HG03025 (cell line): Measurements from ENCODE around the gene CRTC3.
"Not testable (repeated sequence)": the region's sequence is repeated elsewhere in the genome, so short reads cannot be mapped to it uniquely, and the experiment has no call there.

Source experiments
- ATAC-seq: cut with Tn5 transposase; IDR thresholded peaks from one replicate; pipeline ENCODE4 v1.9.1; 2021; ENCODE audit warnings: mild to moderate bottlenecking, moderate library complexity; ENCODE audit not compliant: unreplicated experiment, low FRiP score

The CRTC3 gene

DNA sequence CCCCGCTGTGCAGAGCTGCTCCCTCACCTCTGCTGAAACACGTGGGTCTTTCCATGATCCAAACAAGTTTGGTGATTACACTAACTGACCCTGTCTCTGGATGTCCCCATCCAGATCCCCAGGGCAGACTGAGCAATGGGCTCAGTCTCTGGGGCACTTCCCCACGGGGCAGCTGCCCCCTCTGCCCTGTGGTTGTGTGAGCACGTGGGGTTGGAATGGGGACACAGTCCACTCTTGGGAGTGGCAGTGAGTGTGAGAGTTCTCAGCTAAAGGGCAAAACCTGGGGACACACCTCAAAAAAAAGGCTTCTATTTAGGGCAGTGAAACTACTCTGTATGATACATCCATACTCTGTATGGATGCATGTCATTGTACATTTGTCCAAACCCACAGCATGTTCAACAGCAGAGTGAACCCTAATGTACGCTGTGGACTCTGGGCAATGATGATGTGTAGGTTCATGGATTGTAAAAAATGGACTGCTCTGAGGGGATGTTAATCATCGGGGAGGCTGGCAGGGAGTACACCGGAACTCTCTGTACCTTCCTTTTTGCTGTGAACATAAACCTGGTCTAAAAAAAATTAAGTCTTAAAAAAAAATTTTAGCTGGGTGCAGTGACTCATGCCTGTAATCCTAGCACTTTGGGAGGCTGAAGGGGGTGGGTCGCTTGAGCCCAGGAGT, 137.5 kb downstream of the CRTC3 start:
- ATAC-seq: no peak

DNA sequence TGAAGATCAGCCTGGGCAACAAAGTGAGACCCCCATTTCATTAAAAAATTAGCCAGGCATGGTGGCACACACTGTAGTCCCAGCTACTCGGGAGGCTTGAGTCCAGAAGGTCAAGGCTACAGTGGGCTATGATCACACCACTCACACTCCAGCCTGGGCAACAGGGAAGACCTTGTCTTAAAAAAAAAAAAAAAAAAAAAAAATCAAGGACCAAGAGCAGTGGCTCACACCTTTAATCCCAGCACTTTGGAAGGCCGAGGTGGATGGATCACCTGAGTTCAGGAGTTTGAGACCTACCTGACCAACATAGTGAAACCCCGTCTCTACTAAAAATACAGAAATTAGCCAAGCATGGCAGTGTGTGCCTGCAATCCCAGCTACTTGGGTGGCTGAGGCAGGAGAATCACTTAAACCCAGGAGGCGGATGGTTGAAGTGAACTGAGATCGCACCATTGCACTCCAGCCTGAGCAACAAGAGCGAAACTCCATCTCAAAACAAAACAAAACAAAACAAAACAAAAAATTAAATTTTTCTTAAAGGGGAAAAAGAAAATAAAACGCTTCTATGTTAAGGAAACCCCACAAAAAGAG, 138.1 kb downstream of the CRTC3 start:
- not testable (repeated sequence) for ATAC-seq

DNA sequence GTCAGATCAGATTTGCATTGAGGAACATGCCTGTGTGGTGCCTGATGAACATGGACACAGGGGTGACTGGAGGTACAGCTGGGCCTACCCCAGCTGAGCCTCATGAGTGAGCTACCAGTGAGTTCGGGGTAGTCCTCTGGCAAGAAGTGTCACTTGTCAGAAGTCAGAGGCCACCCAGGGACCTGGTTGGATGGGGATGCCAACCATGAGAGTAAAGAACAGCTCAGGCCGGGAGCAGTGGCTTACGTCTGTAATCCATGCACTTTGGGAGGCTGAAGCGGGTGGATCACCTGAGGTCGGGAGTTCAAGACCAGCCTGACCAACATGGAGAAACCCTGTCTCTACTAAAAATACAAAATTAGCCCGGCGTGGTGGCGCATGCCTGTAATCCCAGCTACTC, 140.9 kb downstream of the CRTC3 start:
- not testable (repeated sequence) for ATAC-seq

DNA sequence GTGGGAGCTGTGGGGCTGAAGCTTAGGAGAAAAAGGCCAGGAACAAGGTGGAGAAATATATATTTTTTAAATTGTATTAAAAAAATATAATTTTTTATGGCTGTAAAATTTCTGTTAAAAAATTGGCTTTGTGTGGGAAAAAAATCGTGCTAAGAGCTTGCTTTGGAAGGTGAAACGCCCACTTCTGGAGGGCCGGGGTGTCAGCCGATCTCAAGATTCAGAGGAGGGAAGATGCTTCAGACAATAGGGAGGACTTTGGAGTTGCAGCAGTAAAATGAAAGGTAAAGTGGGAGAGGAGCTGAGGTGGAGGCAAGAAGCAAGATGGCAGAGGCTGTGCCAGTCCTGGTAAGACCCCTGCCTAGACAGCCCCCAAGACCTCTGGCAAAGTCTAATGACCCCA, 141.5 kb downstream of the CRTC3 start:
- ATAC-seq: no peak

DNA sequence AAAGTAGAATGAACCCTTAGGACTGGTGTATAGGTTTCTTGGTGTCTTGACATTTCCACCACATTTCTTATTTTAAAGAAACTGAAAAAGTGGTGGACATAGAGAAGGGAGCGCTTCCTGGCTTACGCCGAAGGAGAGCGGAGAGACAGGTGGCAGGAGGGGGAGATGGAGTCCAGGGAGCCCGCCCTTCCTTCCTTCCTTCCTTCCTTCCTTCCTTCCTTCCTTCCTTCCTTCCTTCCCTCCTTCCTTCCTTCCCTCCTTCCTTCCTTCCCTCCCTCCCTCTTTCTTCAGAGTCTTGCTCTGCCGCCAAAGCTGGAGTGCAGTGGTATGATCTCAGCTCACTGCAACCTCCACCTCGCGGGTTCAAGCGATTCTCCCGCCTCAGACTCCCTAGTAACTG, 143.6 kb downstream of the CRTC3 start:
- not testable (repeated sequence) for ATAC-seq

DNA sequence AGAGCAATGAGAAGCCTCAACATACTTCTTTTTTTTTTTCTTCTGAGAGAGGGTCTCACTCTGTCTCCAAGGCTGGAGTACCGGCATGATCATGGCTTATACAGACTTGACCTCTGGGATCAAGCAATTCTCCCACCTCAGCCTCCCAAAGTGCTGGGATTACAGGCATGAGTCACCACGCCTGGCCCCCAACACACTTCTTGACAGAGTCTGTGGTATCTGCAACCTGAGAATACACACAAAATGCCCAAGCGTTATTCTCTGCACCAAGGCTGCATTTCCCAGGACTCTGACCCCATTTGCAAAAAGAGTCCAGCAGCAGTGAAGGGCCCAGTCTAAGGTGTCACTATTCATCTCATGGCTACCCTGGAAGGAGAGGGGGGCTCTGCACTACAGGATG, 144.8 kb downstream of the CRTC3 start:
- no peak for ATAC-seq

DNA sequence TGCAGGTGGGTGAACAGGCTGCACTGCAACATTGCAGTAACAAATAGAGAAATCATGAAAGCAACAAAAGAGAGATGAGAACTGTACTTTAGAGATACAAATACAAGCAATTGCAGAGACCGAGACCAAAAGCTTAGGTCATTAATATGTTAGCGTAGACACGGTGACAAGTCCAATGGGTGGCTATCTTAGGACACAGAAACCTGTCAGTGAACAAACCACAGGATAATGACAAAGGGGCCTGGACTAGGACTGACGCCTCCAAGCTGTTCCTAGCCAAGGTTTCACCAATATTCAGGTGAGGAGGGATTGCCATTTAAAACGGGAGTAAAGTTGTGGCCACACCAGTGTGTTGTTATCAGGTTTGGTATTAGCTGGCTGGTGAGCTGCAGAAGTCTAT, 145.7 kb downstream of the CRTC3 start:
- ATAC-seq: no peak

DNA sequence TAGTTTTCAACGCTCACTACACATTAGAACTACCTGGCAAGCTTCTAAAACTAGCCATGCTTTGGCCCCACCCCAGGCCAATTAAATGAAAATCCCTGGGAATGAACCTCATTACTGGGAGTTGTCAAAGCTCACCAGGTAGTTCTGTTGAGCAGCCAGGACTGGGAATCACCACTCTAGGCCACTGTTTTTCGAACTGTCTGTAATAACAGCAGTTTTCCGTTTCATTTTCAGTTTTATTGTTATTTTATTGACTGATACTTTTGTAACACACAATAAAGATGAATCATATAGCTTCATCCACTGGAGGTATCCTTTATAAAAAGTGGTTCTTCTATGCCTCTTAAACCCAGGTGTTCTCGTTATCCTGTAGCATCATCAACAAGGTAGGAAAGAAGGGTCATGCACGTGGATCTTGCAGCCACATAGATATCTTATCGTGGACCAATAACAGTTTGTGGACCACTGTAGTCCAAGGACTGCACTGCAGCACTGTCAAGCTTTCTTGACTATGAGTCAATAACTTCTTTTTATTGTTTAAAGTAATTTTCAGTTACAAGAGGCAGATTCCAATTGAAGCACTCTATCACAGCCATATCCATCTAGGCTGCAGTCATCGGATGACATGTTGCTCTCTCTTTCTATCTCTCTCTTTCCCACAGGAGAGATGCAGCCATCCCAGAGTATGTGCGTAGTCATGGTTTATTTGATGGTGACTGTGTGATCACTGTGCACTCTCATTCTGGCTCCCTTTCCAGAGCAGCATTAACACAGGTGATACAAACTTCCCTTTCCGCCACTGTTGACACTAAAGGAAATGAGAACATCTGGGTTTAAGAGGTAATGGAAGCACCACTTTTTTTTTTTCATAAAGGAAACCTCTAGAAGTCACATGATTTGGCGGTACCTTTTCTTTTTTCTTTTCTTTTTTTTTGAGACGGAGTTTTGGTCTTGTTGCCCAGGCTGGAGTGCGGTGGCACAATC, 148.4 kb downstream of the CRTC3 start:
- ATAC-seq: no peak

DNA sequence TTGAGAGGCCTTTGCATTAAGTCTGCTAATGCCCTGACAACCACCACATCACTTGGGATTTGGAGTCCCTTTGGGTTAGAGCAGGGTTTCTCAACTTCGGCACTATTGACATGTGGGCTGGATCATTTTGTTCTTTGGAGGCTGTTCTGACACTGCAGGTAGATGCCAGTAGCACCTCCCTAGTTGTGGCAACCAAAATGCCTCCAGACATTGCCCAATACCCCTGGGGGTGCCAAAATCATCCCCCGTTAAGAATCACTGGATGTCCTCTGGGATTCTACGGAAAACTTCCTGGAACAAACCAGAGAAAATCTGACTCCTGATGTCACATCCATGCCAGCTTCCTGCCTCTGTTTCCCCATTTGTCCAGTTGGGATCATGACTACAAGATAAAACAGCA, 150.2 kb downstream of the CRTC3 start:
- no peak for ATAC-seq

DNA sequence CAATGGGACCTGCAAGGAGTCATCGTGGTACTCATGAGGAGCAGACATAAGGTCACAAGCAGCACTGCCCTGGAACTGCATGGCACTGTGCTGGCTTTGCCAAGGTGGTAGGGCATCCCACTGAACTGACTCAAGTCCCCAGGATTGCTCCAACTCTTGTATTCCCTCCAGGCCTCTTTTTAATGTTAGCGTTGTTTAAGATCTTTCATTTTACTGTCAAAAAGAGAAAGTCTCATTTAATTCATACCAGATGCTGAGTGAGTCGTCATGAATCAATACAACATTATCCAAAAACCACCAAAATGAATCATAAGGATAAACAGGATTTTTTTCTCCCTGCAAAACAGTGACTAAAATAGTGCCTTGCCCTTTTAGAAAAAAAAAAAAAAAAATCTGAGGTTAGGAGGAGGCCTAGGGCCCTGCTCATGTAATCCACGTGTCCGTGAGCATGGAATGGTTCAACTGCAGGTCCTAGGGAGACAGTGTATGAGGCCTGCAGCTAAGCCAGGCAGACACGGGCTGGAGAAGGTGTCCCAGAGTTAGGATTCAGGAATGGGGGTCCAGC, 150.7 kb downstream of the CRTC3 start:
- ATAC-seq: no peak

DNA sequence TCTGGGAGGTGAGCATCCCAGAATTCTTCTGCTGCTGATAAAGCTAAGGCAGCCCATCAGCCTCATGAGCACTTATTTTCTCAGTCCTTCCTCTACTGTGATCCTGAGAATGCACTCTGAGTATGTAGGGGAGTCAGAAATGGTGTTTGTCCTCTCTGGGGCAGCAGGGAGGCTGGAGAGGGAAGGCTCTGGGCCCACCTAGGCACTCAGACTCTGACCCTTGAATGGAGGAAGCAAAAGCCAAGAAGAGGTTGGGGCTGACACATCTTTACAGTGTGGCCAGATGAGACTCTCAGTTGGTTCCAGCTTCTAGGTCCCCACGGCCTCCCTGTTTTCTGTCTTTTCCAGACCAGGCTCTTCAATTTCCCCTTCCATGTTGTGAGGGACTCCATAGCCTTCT, 151.3 kb downstream of the CRTC3 start:
- ATAC-seq: no peak

DNA sequence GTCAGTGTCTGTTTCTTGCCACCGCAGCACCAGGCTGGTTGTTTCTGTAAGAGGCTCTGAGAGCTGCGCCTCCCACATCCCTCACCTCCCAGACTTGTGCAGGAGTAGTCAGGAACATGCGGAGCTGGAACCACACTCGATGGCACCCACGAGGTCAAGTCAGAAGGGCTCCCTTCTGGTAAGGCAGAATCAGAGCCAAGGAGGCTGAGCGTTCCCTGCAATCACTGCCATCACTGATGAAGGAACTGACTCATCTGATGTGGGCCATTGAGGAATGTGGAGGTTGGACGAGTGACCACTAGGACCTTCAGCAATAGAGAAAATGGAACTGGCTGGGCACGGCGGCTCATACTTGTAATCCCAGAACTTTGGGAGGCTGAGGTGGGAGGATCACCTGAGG, 151.8 kb downstream of the CRTC3 start:
- no peak for ATAC-seq

DNA sequence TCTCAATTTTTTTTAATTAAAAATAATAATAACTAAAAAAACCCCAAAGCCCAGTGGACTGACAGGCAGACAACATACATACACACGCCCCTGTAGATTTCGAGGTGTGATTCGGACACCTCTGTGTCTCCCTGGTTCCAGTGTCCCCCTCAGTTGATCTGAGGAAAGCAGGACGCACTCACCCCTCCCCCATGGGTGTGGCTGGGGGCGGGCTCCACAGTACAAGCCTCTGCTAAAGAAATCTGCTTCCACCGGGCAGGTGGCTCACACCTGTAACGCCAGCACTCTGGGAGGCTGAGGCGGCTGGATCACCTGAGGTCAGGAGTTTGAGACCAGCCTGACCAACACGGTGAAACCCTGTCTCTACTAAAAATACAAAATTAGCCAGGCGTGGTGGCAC, 153.6 kb downstream of the CRTC3 start:
- ATAC-seq: no peak

DNA sequence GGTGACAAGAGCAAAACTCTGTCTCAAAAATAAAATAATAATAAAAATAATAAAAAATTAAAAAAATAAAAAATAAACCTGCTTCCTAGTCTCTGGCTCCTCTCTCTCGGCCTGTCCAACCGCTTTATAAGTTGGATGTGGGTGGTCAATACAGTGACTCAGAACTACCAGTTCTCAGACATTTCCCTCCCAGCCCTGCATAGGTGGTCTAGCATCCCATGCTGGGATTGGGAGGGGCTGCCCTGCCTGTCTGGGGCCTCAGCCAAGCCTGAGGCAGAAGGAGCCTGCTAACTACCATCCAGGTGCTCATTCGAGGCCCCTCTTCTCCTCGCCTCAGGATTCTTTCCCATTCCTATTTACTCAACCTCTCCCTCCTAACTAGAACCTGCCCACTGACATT, 154.2 kb downstream of the CRTC3 start:
- no peak for ATAC-seq

DNA sequence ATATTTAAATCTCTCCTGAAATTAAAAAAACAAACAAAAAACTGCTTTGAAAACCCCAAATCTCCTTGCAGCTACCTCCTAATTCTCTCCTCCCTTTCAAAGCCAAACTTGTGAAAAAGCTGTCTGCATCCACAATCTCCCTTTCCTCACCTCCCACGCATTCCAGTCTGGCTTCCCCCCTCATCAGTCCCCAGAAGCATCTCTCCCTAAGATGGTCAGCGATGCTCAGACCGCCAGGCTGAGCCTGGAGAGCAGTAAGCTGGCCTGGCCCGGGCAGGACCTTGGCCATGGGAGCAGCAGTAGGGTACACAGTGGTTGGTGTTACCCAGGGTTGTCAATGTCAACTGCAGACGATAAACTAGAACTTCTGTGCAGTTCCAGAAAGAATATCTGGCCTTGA, 154.6 kb downstream of the CRTC3 start:
- ATAC-seq: no peak

DNA sequence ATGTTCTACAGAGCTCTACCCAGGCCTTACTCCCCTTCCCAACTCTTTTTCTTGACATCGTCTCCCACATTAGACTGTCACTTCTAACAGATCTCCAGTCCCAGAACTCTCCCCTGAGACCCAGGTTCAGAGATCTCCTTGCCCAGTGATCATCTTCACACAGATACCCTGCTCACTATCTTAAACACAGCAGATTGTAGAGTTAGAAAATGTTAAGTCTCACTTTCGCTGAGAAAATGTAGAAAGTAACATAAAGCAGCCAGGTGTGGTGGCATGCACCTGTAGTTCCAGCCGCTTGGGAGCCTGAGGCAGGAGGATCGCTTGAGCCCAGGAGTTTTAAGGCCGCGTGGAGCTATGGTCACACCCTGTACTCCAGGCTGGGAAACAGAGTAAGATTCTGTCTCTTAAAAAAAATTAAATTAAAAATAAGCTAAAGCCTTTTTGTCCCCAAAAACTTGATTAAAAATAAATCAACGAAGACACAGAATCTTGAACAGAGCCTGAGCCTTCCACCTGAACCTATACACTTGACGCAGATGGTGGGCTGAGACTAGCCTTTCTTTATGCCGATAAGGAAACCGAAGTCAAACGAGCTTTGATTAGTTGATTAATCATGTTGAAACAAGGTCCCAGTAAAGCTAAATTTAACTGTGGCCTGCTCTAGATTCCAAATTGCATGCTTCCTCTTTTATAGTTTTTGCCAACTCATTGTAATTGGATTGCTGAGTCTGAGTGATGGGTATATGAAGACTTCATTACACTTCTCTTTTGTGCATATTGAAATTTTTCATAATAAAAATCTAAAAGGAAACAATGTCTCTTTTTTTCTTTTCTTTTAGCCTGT, 156.1 kb downstream of the CRTC3 start:
- peak; percentile 18 for ATAC-seq

DNA sequence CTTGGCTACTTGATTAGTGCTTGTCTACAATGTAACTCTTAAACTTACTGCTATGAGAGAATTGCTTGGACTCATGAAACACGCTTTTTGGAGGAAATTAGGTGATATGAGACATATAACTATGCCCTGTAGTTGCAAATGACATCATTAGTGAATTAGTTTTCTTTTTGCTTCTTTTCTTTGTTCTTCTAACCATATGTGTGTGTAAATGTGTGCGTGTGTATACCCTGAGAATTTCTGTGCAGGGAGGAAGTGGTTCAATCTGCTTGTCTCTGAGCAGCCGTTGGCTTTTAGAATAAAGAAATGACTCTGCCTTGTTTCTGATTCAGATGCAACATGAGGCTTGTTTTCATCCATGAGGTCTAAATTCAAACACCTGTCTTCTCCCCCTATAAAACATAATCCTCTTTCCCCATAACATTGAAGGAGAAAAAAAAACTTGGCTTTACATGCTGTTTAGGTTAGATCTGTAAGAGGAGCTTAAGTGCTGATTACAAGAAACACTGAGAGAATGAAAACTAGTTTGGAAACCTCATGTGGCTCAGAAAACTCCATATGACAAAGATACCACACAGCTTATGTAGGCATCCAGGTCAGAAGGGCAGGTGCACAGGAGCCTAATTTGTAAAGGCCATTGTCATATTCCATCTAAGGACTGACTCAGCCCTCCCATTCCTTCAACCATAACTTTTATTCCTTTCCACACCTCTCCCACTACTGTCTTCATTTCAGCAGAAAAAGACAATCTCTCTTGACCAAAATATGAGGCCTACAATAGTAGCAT, 156.9 kb downstream of the CRTC3 start:
- ATAC-seq: peak; percentile 74

DNA sequence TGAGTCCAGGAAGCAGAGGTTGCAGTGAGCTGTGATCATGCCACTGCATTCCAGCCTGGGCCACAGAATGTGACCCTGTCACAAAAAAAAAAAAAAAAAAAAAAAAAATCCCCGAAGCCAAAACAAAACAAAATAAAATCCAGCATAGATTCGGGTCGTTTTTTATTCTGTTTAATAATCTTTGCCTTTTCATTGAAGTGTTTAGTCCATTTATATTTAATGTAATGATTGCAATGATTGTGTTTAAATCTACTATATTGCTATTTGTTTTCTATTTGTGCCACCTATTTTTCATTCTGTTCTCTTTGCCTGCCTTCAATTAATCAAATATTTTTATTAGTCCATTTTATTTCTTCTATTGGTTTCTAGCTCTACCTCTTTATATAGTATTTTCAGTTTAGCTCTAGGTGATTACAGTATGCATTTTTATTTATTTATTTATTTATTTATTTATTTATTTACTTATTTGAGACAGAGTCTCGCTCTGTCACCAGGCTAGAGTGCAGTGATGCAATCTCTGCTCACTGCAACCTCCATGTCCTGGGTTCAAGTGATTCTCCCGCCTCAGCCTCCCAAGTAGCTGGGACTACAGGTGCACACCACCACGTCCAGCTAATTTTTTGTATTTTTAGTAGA, 159.7 kb downstream of the CRTC3 start:
- ATAC-seq: not testable (repeated sequence)

DNA sequence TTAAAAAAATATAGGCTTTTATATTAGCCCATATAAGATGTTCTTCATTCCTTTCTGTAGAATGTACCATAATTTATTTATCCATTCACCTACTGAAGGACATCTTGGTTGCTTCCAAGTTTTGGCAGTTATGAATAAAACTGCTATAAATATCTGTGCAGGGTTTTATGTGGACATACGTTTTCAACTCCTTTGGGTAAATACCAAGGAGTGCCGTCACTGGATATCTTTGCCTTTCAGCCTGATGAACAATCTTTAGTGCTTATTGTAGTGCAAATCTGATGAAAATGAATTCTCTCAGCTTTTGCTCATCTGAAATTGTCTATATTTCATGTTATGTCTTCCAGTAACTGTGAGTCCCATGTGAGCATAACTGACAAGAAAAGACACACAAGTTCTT, 160.9 kb downstream of the CRTC3 start:
- ATAC-seq: no peak
